Naive B cell (primary cell): ENCODE results near the gene DLG1. TPM values are rescaled to one million over a fixed set of nuclear protein-coding genes. Genes with fewer than 3 reads are reported as not detected.

Experiments used
- ATAC-seq, 2 donors: fragments of 150-1000 bp; cut with Tn5 transposase; 2 replicates each; pipeline ENCODE4 v1.10.0; 2021; ENCODE audit warnings: low read depth in 2 of 2, mild to moderate bottlenecking in 2 of 2, moderate library complexity in 2 of 2
- DNase-seq: peaks from one replicate; pipeline ENCODE4 v3.0.0; 2022
- H3K27ac Mint-ChIP-seq, 6 donors: one replicate each; pipeline ENCODE4 v1.8.0; 2020 to 2022; ENCODE audit warnings: mild to moderate bottlenecking in 6 of 6, mixed read lengths in 6 of 6, moderate library complexity in 5 of 6, inconsistent platforms in 2 of 6
- H3K27me3 Mint-ChIP-seq, 3 donors: one replicate each; pipeline ENCODE4 v1.8.0; 2021 to 2022; ENCODE audit warnings: mixed read lengths in 3 of 3, mild to moderate bottlenecking in 1 of 3
- H3K36me3 Mint-ChIP-seq, 2 donors: one replicate each; pipeline ENCODE4 v1.8.0; 2020 to 2022; ENCODE audit warnings: mixed read lengths in 2 of 2, inconsistent platforms in 1 of 2, mild to moderate bottlenecking in 1 of 2
- H3K4me1 Mint-ChIP-seq, 3 donors: one replicate each; pipeline ENCODE4 v1.8.0; 2020 to 2022; ENCODE audit warnings: mixed read lengths in 3 of 3, inconsistent platforms in 1 of 3, mild to moderate bottlenecking in 1 of 3, moderate library complexity in 1 of 3
- H3K4me3 Mint-ChIP-seq, 8 donors: one replicate each; pipeline ENCODE4 v1.8.0; 2020 to 2022; ENCODE audit warnings: mild to moderate bottlenecking in 8 of 8, mixed read lengths in 8 of 8, moderate library complexity in 8 of 8, inconsistent platforms in 2 of 8
- H3K9me3 Mint-ChIP-seq, 7 donors: one replicate each; pipeline ENCODE4 v1.8.0; 2020 to 2022; ENCODE audit warnings: mixed read lengths in 7 of 7, mild to moderate bottlenecking in 5 of 7, inconsistent platforms in 2 of 7, moderate library complexity in 1 of 7
- polyA plus RNA-seq, 6 donors: library from polyadenylated mRNA; unstranded; fragments of 300-500 nt; fragmentation: Illumina TruSeq; gene quantifications; one replicate each; pipeline ENCODE4 v1.2.3, GENCODE V29; 2021; ENCODE audit warnings: low read depth in 6 of 6

DLG1 gene
- polyA plus RNA-seq, 6 donors from 2014 or later = 20.7 to 40.5 (median 33.2) TPM

- no peak overlapping the region for H3K27ac Mint-ChIP-seq
- H3K36me3 Mint-ChIP-seq = no peaks in the 10 kb centered on the region
- H3K4me3 Mint-ChIP-seq = no peak overlapping the region
These were observed 8.1 kb upstream of the DLG1 start for GRCh38 chr3:197306374-197307086.

GRCh38 chr3:197305854-197306253, 7.4 kb upstream of the DLG1 start:
- no peak overlapping the region for H3K27ac Mint-ChIP-seq
- no peak for DNase-seq

More at GRCh38 chr3:197306374-197307086, 8.1 kb upstream of the DLG1 start:
- no peaks in the 10 kb centered on the region for H3K9me3 Mint-ChIP-seq
- H3K27me3 Mint-ChIP-seq = peaks cover 6 to 22% (median 11%) of the 10 kb centered on the region in 3 donors
- ATAC-seq = no peak
- H3K4me1 Mint-ChIP-seq = no peaks in the 10 kb centered on the region
- DNase-seq = no peak

GRCh38 chr3:197303452-197303851, 5.0 kb upstream of the DLG1 start:
- H3K27ac Mint-ChIP-seq = no peak overlapping the region
- ATAC-seq (no peak), DNase-seq (no peak)
- H3K9me3 Mint-ChIP-seq = no peaks in the 10 kb centered on the region
- H3K4me3 Mint-ChIP-seq = no peak overlapping the region
- peaks cover 5 to 15% (median 10%) of the 10 kb centered on the region in 3 donors for H3K4me1 Mint-ChIP-seq
- H3K27me3 Mint-ChIP-seq = peaks cover 14 to 19% (median 14%) of the 10 kb centered on the region in 3 donors
- H3K36me3 Mint-ChIP-seq = no peaks in the 10 kb centered on the region

More at GRCh38 chr3:197305854-197306253, 7.4 kb upstream of the DLG1 start:
- Mint-ChIP-seq H3K4me3 (no peak overlapping the region), H3K9me3 (no peaks in the 10 kb centered on the region), H3K4me1 (no peaks in the 10 kb centered on the region), H3K36me3 (no peaks in the 10 kb centered on the region), H3K27me3 (peaks cover 9 to 27% (median 14%) of the 10 kb centered on the region in 3 donors)
- peak in 1 of 2 donors; percentile 64 for ATAC-seq

GRCh38 chr3:197302696-197303341, 4.4 kb upstream of the DLG1 start:
- Mint-ChIP-seq H3K4me1 (peaks cover 5 to 15% (median 10%) of the 10 kb centered on the region in 3 donors), H3K27ac (no peak overlapping the region), H3K27me3 (peaks cover 14 to 15% (median 14%) of the 10 kb centered on the region in 3 donors), H3K4me3 (peak overlapping the region in 1 of 8 donors; percentile 69), H3K36me3 (no peaks in the 10 kb centered on the region), H3K9me3 (no peaks in the 10 kb centered on the region)
- DNase-seq (no peak), ATAC-seq (no peak)

GRCh38 chr3:197302033-197302432, 3.6 kb upstream of the DLG1 start:
- Mint-ChIP-seq H3K4me1 (peaks cover 10 to 17% (median 14%) of the 10 kb centered on the region in 3 donors), H3K27ac (no peak overlapping the region), H3K36me3 (no peaks in the 10 kb centered on the region), H3K9me3 (no peaks in the 10 kb centered on the region), H3K27me3 (peaks cover 14 to 15% (median 14%) of the 10 kb centered on the region in 3 donors), H3K4me3 (no peak overlapping the region)
- ATAC-seq = no peak
- DNase-seq = no peak

GRCh38 chr3:197300361-197300760, 1.9 kb upstream of the DLG1 start:
- Mint-ChIP-seq H3K27me3 (peaks cover 14 to 15% (median 14%) of the 10 kb centered on the region in 3 donors), H3K9me3 (no peaks in the 10 kb centered on the region), H3K27ac (peak overlapping the region in 1 of 6 donors; percentile 43), H3K36me3 (no peaks in the 10 kb centered on the region), H3K4me3 (peak overlapping the region in 2 of 8 donors; percentile 35 to 97), H3K4me1 (peaks cover 13 to 27% (median 18%) of the 10 kb centered on the region in 3 donors)
- ATAC-seq (no peak), DNase-seq (no peak)

GRCh38 chr3:197298945-197299854, 788 bp upstream of the DLG1 start:
- H3K27me3 Mint-ChIP-seq = peaks cover 14 to 15% (median 14%) of the 10 kb centered on the region in 3 donors
- H3K36me3 Mint-ChIP-seq = no peaks in the 10 kb centered on the region
- peaks cover 13 to 30% (median 18%) of the 10 kb centered on the region in 3 donors for H3K4me1 Mint-ChIP-seq
- DNase-seq (no peak), ATAC-seq (peak in 1 of 2 donors; percentile 12)
- peak overlapping the region; percentile 91 to 97 (median 94) for H3K4me3 Mint-ChIP-seq
- H3K27ac Mint-ChIP-seq = peak overlapping the region; percentile 56 to 93 (median 66)
- no peaks in the 10 kb centered on the region for H3K9me3 Mint-ChIP-seq

GRCh38 chr3:197297476-197298340, 704 bp downstream of the DLG1 start:
- Mint-ChIP-seq H3K4me3 (peak overlapping the region; percentile 92 to 97 (median 95)), H3K4me1 (peaks cover 13 to 36% (median 18%) of the 10 kb centered on the region in 3 donors), H3K27ac (peak overlapping the region; percentile 91 to 98 (median 94)), H3K9me3 (no peaks in the 10 kb centered on the region), H3K27me3 (peaks cover 5 to 8% (median 7%) of the 10 kb centered on the region in 3 donors), H3K36me3 (no peaks in the 10 kb centered on the region)
- DNase-seq (peak; percentile 83), ATAC-seq (peak; percentile 80 to 81)

- Mint-ChIP-seq H3K4me1 (peaks cover 17 to 40% (median 22%) of the 10 kb centered on the region in 3 donors), H3K36me3 (peaks cover 4 to 5% of the 10 kb centered on the region in 2 donors), H3K27ac (peak overlapping the region; percentile 70 to 97 (median 92)), H3K27me3 (peaks cover 5 to 8% (median 7%) of the 10 kb centered on the region in 3 donors), H3K9me3 (no peaks in the 10 kb centered on the region), H3K4me3 (peak overlapping the region; percentile 92 to 97 (median 94))
- no peak for DNase-seq
- ATAC-seq = no peak
These were observed 1.4 kb downstream of the DLG1 start for GRCh38 chr3:197297002-197297401.

- ATAC-seq (no peak), DNase-seq (no peak)
- peak overlapping the region in 5 of 6 donors; percentile 73 to 97 (median 93) for H3K27ac Mint-ChIP-seq
- peaks cover 3 to 8% (median 5%) of the 10 kb centered on the region in 3 donors for H3K27me3 Mint-ChIP-seq
- peaks cover 8 to 10% of the 10 kb centered on the region in 2 donors for H3K36me3 Mint-ChIP-seq
- peaks cover 17 to 44% (median 23%) of the 10 kb centered on the region in 3 donors for H3K4me1 Mint-ChIP-seq
- H3K4me3 Mint-ChIP-seq = peak overlapping the region; percentile 92 to 97 (median 94)
- H3K9me3 Mint-ChIP-seq = no peaks in the 10 kb centered on the region
These were observed 1.9 kb downstream of the DLG1 start for GRCh38 chr3:197296545-197296944.

- no peak for DNase-seq
- Mint-ChIP-seq H3K4me1 (peaks cover 21 to 46% (median 29%) of the 10 kb centered on the region in 3 donors), H3K27me3 (peaks cover 0 to 4% (median 0%) of the 10 kb centered on the region in 3 donors), H3K27ac (no peak overlapping the region), H3K9me3 (no peaks in the 10 kb centered on the region), H3K36me3 (peaks cover 9 to 12% of the 10 kb centered on the region in 2 donors), H3K4me3 (peak overlapping the region in 3 of 8 donors; percentile 93 to 97 (median 97))
- ATAC-seq = no peak
These were observed 2.5 kb downstream of the DLG1 start for GRCh38 chr3:197295871-197296270.

GRCh38 chr3:197293605-197294237, 4.7 kb downstream of the DLG1 start:
- peaks cover 12 to 14% of the 10 kb centered on the region in 2 donors for H3K36me3 Mint-ChIP-seq
- H3K4me3 Mint-ChIP-seq = peak overlapping the region in 2 of 8 donors; percentile 7 to 12
- H3K4me1 Mint-ChIP-seq = peaks cover 22 to 37% (median 24%) of the 10 kb centered on the region in 3 donors
- no peak overlapping the region for H3K27ac Mint-ChIP-seq
- H3K27me3 Mint-ChIP-seq = no peaks in the 10 kb centered on the region
- ATAC-seq = no peak
- H3K9me3 Mint-ChIP-seq = no peaks in the 10 kb centered on the region
- no peak for DNase-seq
